ENCODE data around the gene GSG1L2.

DNA sequence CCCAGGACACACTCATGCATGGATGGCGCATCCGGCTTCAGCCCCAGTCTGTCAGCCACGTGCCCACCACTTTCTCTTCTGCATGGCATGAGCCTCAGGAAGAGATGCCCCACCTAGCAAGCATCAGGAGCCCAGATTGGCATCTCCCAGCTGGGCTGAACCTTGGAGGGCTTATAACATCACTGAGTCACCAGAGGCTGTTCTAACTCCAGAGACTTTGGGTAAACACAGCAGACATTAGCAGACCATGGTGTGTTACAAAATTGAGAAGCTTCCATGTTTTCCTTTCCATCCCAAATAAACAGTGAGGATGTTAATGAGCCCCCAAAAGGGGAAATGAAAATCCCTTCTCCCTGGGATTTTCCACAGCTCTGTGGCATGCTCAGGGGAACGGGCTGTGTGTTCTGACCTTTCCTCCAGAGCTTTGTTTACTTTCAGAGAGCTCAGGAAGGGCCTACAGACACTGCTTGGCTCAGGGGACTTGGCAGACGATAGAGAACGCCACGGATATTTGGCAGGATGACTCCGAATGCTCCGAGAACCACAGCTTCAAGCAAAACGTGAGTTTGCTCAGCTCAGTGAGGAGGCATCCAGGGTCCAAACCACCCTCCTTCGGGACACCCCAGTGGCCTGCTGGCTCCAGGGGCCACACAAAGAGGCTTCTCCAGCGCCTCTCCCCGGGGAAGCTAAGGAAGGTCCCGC lies 20.3 kb upstream of the GSG1L2 start:
- TF ChIP-seq EZH2 (IDR thresholded peaks at IDR 0.05; ENCODE audit: low read length, unreplicated experiment), result no peak
- TF ChIP-seq, protein P1, sequence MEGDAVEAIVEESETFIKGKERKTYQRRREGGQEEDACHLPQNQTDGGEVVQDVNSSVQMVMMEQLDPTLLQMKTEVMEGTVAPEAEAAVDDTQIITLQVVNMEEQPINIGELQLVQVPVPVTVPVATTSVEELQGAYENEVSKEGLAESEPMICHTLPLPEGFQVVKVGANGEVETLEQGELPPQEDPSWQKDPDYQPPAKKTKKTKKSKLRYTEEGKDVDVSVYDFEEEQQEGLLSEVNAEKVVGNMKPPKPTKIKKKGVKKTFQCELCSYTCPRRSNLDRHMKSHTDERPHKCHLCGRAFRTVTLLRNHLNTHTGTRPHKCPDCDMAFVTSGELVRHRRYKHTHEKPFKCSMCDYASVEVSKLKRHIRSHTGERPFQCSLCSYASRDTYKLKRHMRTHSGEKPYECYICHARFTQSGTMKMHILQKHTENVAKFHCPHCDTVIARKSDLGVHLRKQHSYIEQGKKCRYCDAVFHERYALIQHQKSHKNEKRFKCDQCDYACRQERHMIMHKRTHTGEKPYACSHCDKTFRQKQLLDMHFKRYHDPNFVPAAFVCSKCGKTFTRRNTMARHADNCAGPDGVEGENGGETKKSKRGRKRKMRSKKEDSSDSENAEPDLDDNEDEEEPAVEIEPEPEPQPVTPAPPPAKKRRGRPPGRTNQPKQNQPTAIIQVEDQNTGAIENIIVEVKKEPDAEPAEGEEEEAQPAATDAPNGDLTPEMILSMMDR (conservative IDR thresholded peaks at IDR 0.05; ENCODE audit: low read depth, low read length), result no peak
- TF ChIP-seq EZH2phosphoT487 (IDR thresholded peaks at IDR 0.05; ENCODE audit: borderline replicate concordance, low read length), result no peak
